Psoas muscle (tissue), 8 donors: ENCODE data around the gene FST. TPM values are rescaled to one million over a fixed set of nuclear protein-coding genes. Genes with fewer than 3 reads are reported as not detected.

Source experiments
- ATAC-seq, 4 donors: fragments of 200-7000 bp; cut with Tn5 transposase; one replicate each; pipeline ENCODE4 v1.9.1; 2020; ENCODE audit warnings: moderate library complexity in 3 of 4, mild to moderate bottlenecking in 2 of 4
- DNase-seq, 2 donors: peaks; one replicate each; pipeline ENCODE4 v3.0.0-alpha.2; 2020
- H3K27ac ChIP-seq: fragments of 200-600 bp; one replicate; pipeline ENCODE4 v1.8.0; 2022
- H3K27me3 ChIP-seq, 3 donors: fragments of 200-600 bp in 1 of 3; one replicate each; pipeline versions ENCODE4 v1.6.1 to v1.8.0; 2013 to 2022; ENCODE audit warnings: low read length in 2 of 3, mild to moderate bottlenecking in 2 of 3, moderate library complexity in 1 of 3; ENCODE audit not compliant: insufficient read depth in 3 of 3
- H3K36me3 ChIP-seq, 2 donors: fragments of 200-600 bp in 1 of 2; one replicate each; pipeline versions ENCODE4 v1.6.1 to v1.8.0; 2013 to 2022; ENCODE audit warnings: low read depth in 1 of 2, mild to moderate bottlenecking in 1 of 2, moderate library complexity in 1 of 2; ENCODE audit not compliant: insufficient read depth in 1 of 2
- H3K4me1 ChIP-seq: fragments of 200-600 bp; one replicate; pipeline ENCODE4 v1.8.0; 2022
- H3K4me3 ChIP-seq: fragments of 200-600 bp; one replicate; pipeline ENCODE4 v1.8.0; 2022; ENCODE audit warnings: mild to moderate bottlenecking
- H3K9me3 ChIP-seq: fragments of 200-600 bp; one replicate; pipeline ENCODE4 v1.8.0; 2022
- CTCF ChIP-seq: fragments of 200-600 bp; IDR thresholded peaks from one replicate; pipeline ENCODE4 v1.8.0; 2022; ENCODE audit warnings: antibody characterized with exemption
- WGBS, 3 donors: extraction: QIAGEN DNeasy Blood & Tissue Kit; methylation state at CpG; one replicate each; pipeline versions ENCODE4 v1.1.6 to v1.1.7; 2013; 5-methylcytosine and 5-hydroxymethylcytosine counted together
- intact Hi-C, 2 donors: fragments of 100-400 bp; cut with DNase I; formaldehyde crosslinking; loops; one replicate each; pipeline versions ENCODE4 v1.11.0 to v1.14.2; 2022
- polyA plus RNA-seq, 3 donors: library from polyadenylated mRNA; stranded (reverse); fragments of 200-250 nt; gene quantifications; one replicate each; pipeline ENCODE4 v1.2.3, GENCODE V29; 2013
- total RNA-seq, 4 donors: library from RNA; stranded (reverse); fragmentation: NEBNext Ultra II Directional in 2 of 4; extraction: Animal tissue kit (Norgen Biotek cat#: 25700) in 2 of 4; gene quantifications; one replicate each; pipeline versions ENCODE4 v1.2.1 to v1.2.4, GENCODE V29; 2021 to 2023
- donor health status: healthy with polysubstance abuse.
- donor health status: DM: no; HTN: no; CAD: no; lungs with moderate emphysema.
- donor health status: Bipolar disorder and iron deficiency.
- donor health status: healthy.
- donor health status: DM: yes; HTN: yes; CAD: no.
- donor health status: DM: no; HTN: no; CAD: no.
- donor health status: DM: no; HTN: no; CAD: no.
- donor health status: DM: yes; HTN: yes; CAD: no.

Gene FST
- total and polyA plus RNA-seq, 7 donors, result 0.94 to 29.3 (median 1.8) TPM

- no peak overlapping the region for H3K27ac ChIP-seq
- no peak for TF ChIP-seq CTCF
Observed at GRCh38 chr5:53515988-53516387, 35.6 kb downstream of the FST start.

GRCh38 chr5:53520813-53521212 is 40.4 kb downstream of the FST start:
- peaks cover 14% of the 10 kb centered on the region for H3K9me3 ChIP-seq
- intact Hi-C loops, result no loop called here

More at GRCh38 chr5:53515988-53516387, 35.6 kb downstream of the FST start:
- DNase-seq (no peak), ATAC-seq (no peak)
- Histone ChIP-seq H3K9me3 (peaks cover 4% of the 10 kb centered on the region), H3K27me3 (no peaks in the 10 kb centered on the region), H3K36me3 (no peaks in the 10 kb centered on the region), H3K4me1 (no peaks in the 10 kb centered on the region), H3K4me3 (no peak overlapping the region)
- WGBS, 3 donors, result 84 to 92% (median 87%) methylated on average over 6 of the region's 6 CpGs
- intact Hi-C loops, result no loop called here

More at GRCh38 chr5:53520813-53521212, 40.4 kb downstream of the FST start:
- no peak for DNase-seq
- no peaks in the 10 kb centered on the region for H3K4me1 ChIP-seq
- TF ChIP-seq CTCF, result no peak
- ATAC-seq, result no peak
- no peak overlapping the region for H3K27ac ChIP-seq
- no peaks in the 10 kb centered on the region for H3K36me3 ChIP-seq
- no peak overlapping the region for H3K4me3 ChIP-seq
- no peaks in the 10 kb centered on the region for H3K27me3 ChIP-seq

Other genes with a start within 250 kb of the FST start
- gene NDUFS4, start 80.0 kb downstream of the FST start, total RNA-seq, result 100 to 1,000 TPM; 103 to 202 (median 153) TPM
- 100 to 1,000 TPM; 103 to 250 (median 211) TPM for gene NDUFS4, start 80.0 kb downstream of the FST start, polyA plus RNA-seq